Inflammatory macrophage treated with lipopolysaccharide for 4 hours (primary cell): ENCODE data around the gene PLCD3.
A peak's percentile ranks its signal among the peaks of the same experiment; 100 is the strongest.

ENCODE experiments used
- DNase-seq: peaks from one replicate; pipeline ENCODE4 v3.0.0-alpha.2; 2020

The PLCD3 gene

DNA sequence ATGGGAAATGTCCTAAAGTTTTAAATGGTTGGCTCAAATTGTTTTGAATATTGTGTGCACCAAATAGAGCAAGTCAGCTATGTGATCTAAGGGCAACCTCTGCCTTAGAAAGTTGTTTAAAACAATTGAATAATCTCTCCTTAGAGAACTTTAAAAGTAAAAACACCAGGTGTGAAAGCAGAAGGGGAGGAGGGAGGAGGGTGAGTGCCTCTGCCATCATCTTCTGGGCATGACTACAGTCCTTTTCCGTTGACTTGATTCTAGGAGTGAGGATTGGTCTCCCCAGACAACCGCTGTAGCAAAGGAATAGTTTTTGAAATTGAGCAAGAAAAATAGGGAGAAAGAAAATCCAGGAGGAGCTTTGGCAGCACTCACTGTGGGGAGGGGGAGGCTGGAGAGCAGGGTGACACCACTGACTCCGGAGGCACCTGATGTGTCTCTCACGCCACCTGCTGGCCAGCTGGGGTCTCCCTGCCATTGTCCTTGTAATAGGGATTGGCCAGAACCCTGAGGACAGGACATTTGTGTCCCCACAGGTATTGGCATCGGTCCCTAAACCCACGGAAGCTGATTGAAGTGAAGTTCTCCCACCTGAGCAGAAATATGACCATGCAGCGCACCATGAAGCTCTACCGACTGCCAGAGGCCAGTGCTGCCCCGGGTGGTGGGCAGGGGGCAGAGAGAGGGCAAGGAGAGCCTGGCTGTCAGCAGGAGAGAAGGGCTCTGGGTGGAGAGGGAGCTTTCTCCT is 33.3 kb downstream of the PLCD3 start:
- peak; percentile 68 for DNase-seq

DNA sequence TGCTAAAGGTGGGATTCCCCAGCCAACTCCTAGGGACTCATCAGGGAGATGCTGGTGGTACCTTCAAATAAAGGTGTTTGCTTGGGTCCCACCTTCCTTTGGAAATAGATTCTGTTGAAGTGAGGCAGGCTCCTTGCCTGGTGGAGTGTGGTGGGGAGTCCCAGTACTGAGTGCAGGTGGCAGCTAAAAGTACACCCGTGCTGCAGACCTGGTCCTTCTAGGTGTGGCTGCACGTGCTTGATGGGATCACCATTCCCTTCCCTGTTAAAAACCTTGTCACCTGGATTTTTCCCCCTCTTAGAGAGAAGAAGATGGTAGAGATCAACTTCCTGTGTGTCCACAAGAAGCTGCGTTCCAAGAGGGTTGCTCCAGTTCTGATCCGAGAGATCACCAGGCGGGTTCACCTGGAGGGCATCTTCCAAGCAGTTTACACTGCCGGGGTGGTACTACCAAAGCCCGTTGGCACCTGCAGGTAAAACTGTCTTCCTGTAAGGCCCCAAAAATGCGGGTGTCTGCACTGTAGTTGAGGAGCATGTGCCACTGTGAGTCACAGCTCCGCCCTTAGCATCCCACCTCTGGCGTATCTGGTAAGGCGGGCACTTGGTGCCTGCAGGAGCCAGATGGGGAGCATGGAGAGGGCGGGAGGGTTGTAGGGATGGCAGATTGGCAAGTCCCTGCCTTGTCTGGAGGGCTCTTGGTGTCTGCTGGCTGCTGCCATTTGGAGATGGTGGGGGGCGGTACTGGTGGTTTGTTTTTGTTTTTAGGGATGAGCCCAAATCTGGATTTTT is 34.0 kb downstream of the PLCD3 start:
- no peak for DNase-seq

DNA sequence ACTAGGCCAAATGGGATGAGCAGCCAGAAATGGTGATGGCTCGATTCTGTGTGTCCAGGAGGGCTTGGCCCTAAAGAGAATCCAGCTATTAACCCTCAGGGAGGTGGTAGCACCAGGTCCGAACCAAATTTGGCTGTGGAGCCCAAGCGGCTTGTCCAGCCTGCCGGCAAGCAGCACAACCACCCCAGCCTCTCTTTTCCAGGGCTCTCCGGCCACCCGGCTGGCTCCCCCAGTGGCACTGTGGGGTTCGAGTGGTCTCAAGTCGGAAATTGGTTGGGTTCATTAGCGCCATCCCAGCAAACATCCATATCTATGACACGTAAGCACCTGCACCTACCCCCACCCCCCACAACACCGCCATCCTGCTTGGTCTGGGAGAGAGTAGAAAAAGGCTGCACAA is 35.4 kb downstream of the PLCD3 start:
- DNase-seq = no peak

DNA sequence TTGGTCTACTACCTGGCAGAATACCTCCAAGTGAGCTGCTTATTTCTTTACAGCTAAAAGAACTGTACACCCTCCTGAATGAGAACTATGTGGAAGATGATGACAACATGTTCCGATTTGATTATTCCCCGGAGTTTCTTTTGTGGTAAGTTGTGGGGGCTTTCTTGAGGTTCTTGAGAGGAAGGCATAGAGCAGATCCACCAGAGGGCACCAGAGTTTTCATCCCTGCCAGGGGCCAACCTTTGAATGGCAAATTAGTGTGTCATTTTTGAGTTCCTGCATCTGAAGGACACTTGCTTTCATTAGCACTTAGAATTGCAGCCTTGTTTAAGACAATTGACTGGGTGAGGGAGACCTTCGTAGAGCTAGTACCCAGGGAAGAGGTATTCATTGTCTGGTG is 36.2 kb downstream of the PLCD3 start:
- peak; percentile 11 for DNase-seq

DNA sequence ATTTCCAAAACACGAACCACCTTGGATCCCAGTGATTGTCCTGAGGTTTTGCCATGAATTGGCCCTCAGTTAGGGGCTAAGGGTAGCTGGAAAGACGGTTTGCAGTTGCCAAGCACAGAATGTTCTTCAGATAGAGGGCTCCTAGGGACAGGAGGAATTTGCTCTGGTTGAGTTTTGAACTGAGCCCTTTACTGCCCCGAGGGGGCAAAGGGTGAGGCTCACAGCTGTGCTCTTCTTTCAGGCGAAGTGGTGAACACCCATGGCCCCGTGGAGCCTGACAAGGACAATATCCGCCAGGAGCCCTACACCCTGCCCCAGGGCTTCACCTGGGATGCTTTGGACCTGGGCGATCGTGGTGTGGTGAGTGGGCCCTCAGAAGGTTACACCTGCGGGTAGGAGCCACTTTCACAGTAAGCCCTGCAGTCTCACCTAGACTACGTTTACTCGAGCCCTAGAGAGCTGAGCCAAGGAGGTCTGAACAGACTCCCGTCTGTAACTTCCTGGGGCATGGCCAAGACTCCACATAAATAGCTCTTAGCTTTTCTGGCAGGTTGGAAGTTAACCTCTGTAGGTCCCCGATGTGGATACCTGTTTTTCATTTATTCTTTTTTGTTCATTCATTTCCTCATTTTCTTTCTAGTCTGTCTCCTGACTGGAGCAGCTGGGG is 38.7 kb downstream of the PLCD3 start:
- no peak for DNase-seq

DNA sequence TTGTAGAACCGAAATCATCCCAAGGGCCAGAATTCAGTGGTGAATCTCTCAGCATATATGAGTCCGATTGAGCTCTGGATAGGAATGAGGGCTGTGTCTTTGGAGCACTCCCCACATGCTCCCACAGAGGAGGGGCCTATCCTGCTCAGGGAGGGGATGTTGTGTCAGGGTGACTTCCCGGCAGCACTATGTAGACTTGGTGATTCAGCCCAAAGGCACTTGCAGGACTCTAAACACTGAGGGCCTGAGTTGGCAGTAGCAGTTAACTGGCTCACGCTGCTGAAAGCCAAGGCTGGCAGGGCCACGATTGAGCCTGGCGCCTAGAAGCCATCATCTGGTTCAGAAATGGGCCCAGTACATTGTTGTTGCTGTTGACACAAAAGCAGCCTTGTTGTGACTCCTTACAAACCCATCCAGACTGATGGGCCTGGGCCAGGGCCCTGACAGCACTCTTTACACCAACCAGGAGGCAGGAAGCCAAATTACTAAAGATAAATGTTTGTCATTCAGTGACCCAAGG is 39.3 kb downstream of the PLCD3 start:
- DNase-seq = no peak

DNA sequence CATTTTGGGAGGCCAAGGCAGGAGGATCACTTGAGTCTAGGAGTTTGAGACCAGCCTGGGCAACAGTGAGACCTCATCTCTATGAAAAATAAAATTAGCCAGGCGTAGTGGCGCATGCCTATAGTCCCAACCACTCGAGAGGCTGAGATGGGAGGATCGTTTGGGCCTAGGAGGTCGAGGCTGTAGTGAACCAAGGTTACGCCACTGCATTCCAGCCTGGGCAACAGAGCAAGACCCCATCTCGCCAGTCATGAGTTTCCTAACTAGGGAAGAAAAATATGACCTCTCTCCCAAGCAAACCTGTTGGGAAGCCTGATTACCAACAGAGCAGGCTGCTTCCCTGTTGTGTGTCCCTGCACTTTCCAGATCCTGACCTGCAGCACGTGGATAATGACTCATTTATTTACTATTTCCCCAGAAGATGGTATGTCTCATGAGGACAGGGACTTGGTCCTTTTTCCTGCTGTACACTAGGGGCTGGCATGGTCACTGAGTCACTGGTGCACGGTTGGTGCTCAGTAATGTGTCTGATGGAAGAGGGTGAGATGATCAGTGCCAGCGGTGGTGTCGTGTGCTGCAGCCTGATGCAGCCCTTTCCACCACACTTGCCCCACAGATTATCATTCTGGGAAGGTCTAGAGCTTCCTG is 40.4 kb downstream of the PLCD3 start:
- no peak for DNase-seq

DNA sequence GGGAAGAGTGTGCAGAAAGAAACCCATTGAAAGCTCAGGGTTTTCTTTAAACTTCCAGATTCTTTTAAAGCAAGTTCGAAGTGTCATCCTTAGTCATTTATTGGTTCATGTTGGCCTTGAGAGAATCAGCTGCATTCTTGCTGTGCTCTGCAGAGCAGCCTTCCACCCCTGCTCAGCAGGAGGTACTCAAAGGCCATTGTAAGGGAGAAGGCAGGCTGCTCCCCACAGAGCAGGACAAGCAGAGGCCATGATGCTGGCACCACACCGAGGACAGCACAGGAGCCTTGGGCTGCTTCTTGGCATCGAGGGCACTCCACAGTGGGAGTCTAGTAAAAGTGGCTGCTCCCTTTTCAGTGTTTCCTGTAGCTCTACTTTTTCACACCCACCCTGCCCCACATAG is 41.6 kb downstream of the PLCD3 start:
- no peak for DNase-seq

DNA sequence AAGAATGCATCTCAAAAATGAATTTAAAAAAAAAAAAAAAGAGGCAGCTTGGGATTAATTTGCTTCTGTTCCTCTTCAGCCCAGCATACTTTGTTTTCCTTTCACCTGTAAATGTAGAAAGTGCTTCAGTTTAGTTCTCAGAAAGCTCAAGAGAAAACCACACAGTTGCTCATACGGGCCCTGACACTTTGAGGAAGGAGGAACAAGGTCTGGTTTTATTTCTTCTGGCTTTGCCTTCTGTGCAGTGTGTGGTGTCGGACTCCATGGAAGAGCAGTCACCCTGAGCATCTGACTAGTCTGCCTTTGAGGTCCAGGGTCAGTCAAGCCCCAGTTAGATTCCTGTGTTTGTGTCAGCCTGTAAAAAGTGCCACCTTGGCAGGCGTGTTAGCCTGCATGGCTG is 43.6 kb downstream of the PLCD3 start:
- no peak for DNase-seq

DNA sequence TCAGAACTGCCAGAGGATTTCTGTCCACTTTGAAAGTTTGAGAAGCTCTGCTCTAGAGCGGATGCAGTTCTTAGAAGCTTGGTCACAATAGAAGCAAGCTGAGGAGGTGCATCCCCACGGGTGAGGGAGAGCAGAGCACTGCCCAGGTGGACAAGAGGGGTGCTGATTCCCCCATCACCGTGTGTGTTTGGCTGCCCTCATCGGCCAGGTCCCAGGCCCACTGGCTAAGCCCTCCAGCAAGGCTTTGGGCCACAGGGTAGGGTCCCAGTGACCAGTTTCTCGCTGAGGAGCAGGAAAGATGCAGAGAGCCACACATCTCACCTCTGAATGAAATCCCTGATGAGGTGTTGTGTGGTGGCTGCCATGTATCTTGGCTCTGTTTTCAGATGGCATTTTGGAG is 44.3 kb downstream of the PLCD3 start:
- DNase-seq = no peak

DNA sequence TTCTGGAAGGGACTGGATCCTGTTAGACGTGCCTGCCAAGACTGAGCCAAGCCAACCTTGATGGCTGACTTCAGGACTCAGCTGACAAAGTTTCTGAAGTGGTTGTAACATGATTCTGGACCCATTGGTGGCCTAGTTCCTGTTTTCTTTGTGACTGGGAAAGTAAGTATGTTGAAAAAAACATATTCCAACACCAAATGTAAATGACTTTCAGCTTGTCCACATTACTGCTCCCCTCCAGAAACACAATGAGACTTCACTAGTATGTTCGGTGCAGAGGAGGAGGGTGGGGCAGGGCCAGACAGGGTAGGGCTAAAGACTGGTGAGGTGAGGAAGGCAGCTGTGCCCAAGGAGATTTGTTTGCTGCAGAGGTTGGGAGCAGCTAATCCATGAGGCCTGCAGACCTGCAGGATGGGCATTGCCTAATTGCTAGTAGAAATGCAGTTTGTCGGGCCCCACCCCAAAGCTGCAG is 44.8 kb downstream of the PLCD3 start:
- DNase-seq = no peak

DNA sequence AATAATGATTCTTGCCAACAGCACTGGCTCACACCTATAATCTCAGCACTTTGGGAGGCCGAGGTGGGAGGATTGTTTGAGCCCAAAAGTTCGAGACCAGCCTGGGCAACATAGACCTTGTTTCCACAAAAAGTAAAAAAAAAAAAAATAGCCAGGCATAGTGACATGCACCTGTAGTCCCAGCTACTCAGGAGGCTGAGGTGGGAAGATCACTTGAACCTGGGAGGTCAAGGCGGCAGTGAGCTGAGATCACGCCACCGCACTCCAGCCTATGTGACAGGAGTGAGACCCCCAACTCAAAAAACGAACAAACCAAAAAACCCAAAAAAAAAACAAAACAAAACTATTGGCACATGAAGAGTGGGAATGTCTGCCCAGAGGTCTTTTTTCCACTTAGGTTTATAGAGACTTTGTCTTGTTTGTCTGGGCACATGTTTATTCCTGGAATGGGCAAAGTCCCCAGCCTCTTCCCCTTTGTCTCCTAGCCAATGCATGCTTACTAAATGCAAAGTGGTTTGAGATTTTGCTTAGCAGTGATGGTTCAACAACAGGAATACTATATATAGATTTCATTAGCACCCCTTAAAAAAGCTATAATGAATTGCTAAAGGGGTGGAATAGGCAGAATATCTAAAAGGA is 45.3 kb downstream of the PLCD3 start:
- DNase-seq = no peak

DNA sequence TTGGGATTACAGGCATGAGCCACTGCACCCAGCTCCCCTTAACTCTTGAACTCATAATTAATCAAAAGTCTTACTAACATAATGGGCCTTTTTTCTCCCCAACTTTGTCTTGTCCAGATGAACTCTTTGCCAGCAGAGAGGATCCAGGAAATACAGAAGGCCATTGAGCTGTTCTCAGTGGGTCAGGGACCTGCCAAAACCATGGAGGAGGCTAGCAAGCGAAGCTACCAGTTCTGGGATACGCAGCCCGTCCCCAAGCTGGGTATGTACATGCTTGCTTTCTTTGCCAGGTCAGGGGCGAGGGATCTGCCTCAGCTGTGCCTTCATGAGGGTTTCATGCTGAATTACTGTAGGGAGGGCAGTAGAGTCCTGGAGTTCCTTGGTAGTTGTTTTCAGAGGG is 45.9 kb downstream of the PLCD3 start:
- no peak for DNase-seq

DNA sequence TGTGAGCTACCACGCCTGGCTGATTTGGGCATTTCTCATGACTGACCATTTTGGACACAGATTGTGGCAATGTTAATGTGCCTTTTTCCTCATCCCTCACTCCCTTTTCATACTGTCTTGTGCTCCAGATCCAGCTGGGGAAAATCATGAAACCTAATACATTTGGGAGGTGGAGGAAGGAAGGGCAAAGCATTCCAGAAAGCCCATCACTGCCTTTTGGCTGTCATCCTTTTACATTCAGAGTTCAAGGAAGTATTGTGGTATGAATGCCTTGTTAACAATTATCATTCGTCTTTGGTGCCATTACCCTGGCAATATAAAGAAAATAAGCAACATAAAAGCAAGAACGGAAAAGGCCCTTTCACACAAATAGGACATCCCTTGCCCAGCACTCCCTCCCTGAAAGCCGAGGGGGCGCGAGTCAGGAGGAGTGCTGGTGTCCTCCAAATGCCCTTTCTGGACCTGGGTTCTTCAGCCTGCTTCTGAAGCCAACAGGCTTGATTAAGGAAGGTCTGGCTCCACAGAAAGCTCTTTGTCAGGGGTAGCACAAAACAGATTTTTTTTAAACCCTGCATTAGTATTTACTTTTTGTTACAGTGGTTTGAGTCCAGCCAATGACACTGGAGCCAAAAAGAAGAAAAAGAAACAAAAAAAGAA is 51.1 kb downstream of the PLCD3 start:
- DNase-seq = no peak

DNA sequence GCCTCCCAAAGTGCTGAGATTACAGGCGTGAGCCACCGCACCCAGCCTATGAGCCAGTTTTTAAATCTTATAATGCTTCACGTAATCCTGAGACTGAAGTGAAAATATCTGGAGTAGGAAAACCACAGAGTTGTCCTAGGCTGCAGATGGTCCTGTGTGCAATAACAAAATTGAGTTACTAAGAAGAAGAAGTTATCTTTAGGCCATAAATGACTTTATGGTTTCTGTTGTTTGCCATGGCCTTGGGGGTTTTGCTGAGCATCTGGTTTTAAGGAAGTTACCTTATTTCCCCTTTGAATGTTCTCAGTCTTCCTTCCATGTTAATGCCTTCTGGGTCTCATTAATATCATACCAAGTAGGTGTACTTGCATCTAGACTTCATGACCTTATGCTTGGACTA is 54.7 kb downstream of the PLCD3 start:
- peak; percentile 76 for DNase-seq

DNA sequence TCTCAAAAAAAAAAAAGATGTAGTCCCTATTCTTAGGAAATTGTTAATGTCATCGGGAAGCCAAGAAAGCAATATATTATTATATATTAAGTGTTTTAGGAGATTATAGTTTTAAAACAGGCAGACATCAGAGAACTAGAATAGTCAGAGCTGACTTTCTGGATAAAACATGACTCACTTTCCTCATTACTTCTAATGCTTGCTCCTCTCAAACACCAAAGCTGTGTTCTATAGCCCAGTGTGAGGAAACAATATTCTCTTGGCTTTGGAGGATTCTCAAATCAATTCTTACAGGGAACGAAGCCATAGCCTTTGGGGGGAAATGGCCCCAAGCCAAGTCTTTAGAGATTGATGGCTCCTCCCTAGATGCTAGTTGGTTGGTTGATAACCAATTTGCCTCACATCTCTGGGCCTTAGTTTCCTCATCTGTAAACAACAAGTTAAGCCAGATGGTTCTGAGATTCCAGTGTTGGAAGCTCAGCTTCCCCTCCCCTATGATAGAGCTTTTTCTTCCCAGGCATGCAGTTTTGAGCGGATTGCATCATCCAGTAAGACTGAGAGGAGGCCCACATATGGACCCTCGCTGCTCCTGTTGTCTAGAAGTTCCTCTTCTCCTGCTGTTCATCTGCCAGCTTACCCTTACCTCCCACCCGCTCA is 58.8 kb downstream of the PLCD3 start:
- peak; percentile 3 for DNase-seq

DNA sequence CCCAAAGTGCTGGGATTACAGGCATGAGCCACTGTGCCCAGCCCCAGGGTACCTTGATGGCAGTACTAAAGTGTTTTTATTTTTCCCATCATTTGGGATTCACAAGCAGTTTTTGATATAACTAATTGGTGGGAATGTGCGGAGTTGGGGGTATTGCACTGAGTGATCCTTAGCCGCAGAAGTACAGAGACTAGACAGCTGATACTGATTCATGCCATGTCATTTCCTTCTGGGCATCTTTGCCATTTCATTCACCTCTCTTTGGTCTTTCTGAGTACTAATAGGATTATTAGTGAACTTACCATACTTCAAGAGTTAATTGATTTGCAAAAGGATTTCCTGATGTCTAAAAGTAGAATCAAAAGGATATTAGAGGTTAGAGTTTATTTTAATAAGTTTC is 61.5 kb downstream of the PLCD3 start:
- DNase-seq = peak; percentile 17

DNA sequence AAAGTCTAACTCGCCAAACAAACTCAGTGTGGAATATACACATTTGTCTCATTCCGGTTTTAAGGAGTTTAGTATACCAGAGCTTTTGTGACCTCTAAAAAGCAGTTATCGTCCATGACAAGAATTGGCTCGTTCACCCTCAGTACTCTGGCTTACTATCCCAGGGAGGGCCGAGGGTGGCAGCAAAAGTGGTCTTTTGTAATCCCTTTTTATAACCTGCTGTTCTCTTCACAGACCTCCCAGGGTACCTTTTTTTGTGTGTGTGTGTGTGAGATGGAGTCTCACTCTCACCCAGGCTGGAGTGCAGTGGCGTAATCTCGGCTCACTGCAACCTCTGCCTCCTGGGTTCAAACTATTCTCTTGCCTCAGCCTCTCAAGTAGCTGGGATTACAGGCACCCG is 62.3 kb downstream of the PLCD3 start:
- no peak for DNase-seq

DNA sequence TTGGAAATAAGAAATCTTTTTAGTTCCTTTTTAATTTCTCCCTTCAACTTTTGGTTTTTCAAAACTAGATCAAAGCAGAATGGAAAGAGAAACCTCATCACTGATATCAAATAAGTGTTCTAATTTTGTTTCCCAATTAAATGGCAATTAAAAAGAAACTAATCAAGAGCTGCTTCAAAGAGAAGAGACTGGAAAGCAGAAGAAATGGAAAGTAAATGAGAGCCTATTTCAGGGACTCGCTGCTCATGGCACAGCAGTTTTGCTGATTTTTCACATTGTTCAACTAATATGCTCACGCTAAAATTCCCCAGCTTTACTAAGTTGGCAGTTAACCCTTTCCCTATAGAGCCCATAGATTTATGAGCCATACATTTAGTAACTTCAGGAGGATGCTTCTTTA is 64.7 kb downstream of the PLCD3 start:
- no peak for DNase-seq

DNA sequence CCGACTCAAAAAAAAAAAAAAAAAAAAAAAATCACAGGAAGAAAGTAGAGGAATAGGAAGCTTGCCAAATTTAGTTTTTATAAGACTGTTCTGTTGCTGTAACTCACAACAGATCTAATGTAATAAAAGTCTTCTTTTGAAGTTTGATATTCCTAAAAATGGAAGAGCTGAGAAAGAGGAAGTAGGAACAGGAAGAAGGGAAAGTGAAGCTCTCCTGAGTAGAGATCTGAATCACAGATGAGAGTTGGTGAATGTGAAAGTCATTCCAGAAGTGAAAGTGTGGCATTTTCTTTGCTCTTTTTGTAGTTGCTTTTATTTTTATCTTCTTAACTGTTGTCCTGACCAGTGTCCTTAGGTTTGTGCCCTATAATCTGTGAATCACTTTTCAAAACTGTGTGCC is 69.1 kb downstream of the PLCD3 start:
- DNase-seq = peak; percentile 80

DNA sequence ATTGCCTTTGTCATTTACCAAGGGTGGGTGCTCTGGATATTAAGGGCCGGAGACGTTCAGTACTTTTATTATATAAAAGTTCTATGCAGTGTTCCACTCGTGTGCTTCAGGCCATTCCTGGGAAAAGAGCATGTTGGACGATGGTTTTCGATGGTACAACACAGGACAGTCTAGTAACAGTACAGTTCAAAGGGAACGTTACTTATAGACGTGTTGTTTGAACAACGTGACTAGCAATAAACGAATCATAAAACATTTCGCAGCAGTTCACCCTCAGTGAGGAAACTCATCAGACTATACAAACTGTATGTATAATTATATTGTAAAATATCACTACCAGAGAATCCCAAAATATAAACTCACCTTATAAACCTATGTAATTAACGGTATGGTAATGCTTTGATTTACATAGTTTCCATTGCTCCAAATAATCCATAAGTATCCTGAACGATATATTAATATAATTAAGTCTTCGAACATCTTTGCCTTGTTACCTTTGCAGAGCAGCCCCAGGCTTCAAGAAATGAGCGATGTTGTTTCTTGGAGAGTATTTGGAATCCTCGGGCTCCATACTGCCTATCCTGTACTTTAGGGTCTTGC is 70.6 kb downstream of the PLCD3 start:
- DNase-seq = no peak
